ENCODE data around the gene PPP1R12A.

GRCh38 chr12:79886917-79887519 is 47.9 kb downstream of the PPP1R12A start:
- TF ChIP-seq CTCF (conservative IDR thresholded peaks at IDR 0.05; ENCODE audit: low read length) (peak; percentile 88), EZH2phosphoT487 (IDR thresholded peaks at IDR 0.05; ENCODE audit: borderline replicate concordance, low read depth, low read length) (no peak)
